Measurements from ENCODE around the gene FXR2.

Gene FXR2

DNA sequence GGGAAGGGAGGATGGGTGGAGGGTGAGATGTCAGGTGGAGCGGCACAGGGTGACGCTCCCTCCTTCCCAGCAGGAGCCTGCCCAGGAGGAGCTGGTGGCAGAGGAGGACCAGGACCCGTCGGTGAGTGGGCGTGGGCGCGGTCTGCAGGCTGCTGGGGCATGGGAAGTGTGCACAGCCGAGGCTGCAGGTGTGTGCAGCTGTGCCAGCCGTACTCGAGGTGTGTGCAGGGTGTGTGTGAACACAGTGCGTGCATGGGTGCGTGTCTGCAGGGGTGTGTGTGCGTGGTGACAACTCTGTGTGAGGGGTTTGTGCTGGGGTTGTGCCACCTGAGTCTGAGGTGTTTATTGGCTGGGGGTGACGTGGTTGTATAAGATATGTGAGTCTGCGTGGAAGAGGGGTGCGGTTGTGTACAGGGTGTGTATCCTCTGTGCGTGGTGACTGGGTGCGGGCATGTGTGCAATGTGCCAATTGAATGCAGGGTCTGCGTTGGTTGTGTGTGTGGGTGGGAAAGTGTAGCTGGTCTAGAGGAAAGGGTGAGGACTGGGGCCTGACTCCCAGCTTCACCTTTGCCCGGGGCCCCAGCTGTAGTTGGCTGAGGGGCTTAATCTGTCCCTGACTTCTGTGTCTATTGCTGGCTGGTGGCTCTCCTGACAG lies 65.2 kb downstream of the FXR2 start:
- DNase-seq (ENCODE audit: low read depth): no peak

DNA sequence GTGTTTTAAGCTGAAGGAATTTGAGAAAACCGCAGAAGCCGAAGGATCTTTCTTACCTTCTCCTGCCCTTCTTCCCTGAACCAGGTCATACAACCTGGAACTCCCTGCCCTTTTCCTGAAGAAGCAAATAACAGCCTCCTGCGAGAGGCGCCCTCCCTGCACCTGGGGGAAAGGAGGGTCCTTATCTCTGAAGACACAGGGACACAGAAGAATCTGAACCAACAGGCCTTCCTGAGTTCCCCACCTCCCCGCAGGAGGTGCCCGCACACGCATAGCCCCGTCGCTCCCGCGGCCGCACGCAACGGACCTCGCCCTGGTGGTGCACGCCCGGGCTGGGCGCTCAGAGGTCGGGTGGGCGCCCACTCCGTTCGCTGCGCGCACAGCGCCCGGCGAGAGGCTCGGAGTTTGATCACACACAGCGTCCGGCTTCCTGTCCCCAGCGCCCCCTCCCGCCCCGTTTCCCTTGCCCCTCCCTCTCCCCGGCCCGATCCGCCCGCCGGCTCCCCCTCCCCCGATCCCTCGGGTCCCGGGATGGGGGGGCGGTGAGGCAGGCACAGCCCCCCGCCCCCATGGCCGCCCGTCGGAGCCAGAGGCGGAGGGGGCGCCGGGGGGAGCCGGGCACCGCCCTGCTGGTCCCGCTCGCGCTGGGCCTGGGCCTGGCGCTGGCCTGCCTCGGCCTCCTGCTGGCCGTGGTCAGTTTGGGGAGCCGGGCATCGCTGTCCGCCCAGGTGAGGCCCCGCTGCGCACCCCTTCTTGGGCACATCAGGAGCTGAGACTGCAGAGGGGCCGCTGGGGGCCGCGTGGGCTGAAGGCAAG lies 65.9 kb downstream of the FXR2 start, which contains the start of gene TNFSF12:
Gene TNFSF12 (plus strand): TSS at position 474 of the 816 bp plus-strand sequence. CDS start 96 bp downstream, at position 570.
- DNase-seq (ENCODE audit: low read depth): peak; percentile 46

DNA sequence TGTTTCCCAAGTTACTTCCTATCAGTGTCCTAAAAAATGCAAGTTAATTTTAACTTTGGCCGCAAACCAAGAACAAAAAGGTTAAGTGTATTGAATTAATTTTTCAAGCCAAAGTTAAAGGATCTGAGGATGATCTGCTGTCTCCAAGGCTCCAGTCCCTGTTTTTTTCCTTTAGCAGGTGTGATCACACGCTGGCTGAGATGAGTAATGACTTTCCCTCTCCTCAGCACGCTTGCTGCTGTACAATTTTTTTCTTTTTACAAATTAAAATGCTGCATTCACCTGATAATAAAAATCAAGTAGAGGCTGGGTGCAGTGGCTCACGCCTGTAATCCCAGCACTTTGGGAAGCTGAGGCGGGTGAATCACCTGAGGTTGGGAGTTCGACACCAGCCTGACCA lies 69.8 kb downstream of the FXR2 start:
- no peak for DNase-seq (ENCODE audit: low read depth)
